IPS-NIHi7 (cell line): ENCODE measurements around the gene FAIM2.
"Not testable (repeated sequence)": the region's sequence is repeated elsewhere in the genome, so short reads cannot be mapped to it uniquely, and the experiment has no call there.

ENCODE experiments used
- DNase-seq: peaks from one replicate; pipeline ENCODE4 v3.0.0; 2012; ENCODE audit warnings: mixed read lengths; ENCODE audit errors: extremely low spot score

FAIM2 gene

DNA sequence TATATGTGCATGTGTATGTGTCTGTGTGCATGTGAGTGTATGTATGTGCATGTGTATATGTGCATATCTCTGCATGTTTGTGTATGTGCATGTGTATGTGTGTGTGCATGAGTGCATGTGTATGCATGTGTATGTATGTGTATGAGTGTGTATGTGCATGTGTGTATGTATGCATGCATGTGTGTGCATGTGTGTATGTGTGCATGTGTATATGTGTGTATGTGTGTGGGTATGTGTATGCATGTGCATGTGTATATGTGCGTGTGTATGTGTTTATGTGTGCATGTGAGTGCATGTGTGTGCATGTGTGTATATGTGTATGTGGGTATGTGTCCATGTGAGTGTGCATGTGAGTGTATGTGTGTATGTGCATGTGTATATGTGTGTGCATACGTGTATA lies 24.6 kb downstream of the FAIM2 start:
- DNase-seq = not testable (repeated sequence)

DNA sequence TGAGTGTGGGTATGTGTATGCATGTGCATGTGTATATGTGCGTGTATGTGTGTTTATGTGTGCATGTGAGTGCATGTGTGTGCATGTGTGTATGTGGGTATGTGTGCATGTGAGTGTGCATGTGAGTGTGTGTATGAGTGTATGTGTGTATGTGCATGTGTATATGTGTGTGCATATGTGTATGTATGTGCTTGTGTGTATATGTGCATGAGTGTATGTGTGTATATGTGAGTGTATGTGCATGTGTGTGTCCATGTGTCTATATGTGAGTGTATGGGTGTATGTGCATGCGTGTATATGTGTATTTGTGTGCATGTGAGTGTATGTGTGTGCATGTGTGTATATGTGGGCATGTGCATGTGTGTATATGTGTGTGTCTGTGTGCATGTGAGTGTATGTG lies 25.7 kb downstream of the FAIM2 start:
- no peak for DNase-seq

DNA sequence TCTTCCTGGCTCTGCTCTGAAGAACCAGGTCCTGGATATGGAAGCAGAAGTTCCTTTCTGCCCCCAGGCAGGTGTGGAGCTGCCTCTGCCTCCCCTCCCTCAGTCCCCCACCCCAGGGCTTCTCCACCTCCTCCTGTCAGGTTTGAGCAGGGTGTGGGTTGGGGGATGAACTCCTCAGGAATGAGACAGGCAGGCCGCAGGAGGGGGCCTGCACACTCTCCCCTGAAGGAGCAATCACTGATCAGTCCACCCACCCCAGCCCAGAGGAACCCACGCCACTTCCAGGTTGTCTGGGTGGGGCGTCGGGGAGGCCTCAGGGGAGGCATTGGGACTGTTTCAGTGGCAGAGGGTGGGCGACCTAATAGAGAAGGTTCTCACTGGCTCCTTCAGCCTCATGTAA lies 26.6 kb downstream of the FAIM2 start:
- no peak for DNase-seq

DNA sequence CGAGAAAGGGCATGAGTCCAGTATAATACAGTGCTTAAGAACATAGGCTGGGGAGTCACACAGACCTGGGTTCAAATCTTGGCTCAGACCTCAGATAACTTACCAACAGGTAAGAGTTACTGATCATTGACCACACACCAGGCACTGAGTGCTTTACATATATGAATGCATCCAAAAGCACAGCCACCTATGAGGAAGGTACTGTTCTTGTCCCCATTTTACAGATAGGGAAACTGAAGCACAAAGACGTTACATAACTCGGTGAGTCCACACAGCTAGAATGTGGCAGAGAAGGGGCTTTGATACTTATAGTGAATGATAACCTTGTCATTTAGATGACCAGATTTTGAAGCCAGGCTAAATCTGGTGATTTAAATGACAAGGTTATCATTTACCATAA lies 27.6 kb downstream of the FAIM2 start:
- DNase-seq = no peak

DNA sequence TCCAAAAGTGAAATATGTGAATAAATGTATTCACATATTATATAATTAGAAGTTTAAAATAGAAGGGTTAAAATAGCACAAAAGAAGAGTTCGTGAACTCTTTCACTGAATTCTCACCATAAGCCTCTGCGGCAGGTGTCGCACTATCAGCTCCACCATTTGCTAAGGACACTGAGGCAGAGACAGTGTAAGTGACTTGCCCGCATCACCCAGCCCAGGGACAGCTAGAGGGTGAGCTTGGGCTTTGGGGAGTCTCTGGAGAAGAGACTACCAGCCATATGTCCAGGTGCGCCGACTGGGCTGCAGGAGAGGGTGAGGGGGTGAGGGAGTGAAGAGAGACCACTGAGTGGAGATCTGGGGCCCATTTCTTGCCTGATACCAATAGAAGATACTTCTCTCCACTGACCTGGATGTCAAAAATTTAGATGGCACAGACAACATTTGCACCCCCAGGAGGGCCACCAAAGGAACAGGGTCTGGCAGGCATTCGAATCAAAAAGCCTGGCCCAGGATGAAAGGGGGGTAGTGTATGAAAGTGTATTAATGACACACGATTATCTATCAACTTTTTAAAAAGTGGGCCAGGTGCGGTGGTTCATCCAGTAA lies 28.5 kb downstream of the FAIM2 start:
- DNase-seq = no peak

DNA sequence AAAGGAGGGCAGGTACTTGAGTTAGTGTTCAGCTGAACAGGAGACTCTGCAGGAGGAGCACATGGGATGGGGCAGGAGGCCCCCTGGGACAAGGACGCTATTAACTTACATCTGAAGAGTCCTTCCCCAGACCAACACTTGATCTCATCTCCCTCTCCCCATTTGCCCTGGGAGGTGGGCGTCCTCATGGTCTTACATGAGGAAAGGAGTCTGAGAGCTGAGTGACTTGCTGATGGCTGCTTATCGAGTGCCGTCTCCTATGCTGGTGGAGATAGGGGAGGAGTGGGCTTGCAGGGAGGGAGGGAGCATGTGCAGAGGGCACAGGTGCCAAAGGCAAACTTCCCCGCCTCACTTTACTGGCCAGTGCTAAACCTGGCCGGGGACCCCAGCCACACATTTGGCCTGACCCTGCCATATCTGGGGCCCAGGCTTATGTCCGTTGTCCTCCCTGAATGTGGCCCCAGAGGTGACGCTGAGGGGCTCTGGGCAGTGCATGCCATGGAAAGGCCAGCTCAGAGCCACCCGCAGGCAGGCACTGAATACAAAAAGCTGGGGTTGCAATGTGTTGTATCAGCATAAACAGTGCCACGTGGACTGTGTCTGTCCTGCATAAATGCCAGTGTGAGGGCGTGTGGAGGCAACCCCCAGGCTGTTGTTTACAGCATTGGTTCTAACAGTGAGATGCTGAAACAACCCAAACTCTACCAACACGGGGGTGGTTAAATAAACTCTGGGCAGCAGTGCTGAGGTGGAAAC lies 29.4 kb downstream of the FAIM2 start:
- DNase-seq = no peak

DNA sequence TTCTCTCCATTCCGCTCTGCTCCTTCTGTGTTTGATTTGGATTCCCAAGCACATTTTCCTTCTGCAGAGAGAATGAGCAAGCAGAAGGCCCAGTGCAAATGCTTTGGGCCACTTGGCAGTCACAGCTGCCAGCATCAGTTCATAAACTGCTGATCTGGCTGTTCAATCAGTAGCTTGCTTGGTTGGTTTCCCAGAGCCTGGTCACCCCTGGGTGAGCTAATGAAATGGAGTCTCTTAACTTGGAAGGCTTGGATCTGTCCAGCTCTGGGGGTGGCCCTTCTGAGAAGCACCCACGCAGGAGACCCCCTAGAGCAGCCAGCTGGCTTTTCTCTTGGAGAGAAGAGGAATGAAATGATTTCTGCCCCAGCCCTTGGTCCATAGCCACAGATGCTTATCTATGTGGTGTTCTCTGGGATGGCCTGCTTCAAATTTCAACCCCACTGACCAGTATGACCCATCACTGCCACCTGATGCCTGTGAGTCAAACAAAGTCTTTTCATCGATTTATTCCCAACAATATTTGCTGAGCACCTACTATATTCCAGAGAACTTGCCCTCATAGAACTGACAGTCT lies 30.3 kb downstream of the FAIM2 start:
- DNase-seq = no peak

DNA sequence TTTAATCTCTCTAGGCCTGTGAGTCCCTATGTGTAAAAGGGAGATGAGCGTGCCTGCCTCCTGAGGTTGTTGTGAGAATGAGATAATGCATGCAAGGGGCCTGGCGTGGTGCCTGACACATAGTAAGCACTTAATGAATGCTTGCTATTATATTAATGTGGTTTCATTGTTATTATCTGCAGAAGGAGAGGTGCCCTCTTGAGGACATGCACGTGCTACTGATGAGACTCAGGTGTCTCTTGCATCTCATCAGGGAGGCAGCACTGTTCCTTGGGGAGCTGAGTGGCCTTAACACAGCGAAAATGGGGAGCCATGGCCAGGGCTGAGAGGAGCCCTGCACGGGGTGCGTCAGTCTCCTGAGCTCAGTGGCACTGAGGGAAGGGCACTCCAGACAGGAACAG lies 30.9 kb downstream of the FAIM2 start:
- no peak for DNase-seq

DNA sequence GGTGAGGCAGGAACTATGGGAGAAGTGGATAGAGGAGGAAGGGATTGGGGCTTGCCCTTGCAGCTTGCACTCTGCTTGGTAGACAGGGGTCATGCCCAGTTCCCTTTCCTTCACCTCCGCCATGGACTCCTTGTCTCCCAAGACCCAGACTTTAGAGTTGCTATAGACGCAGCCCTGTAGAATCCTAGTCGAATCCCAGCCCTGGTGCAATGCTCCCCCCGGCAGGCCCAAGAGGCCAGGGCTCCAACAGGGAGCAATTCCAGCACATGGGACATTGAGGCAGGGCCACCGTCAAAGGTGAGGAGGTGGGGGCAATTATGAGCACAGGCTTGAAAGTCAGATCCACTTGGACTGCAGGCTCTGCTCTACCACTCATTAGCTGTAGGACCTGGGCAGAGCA lies 31.3 kb downstream of the FAIM2 start:
- DNase-seq = no peak

DNA sequence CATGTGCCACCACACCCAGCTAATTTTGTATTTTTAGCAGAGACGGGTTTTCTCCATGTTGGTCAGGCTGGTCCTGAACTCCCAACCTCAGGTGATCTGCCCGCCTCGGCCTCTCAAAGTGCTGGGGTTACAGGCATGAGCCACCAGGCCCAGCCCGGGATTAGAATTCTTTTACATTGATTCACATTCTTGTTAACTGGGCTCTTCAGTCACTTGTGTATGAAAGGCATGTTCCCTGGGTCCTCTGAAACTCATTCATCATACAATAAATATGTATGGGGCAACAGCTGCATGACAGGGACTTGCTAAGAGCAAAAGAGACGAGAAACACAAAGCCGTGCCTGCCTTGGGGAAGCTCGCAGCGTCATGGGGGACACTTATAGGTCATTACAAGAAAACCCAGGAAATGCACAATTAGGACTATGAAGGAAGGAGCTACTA lies 31.9 kb downstream of the FAIM2 start:
- DNase-seq = not testable (repeated sequence)

DNA sequence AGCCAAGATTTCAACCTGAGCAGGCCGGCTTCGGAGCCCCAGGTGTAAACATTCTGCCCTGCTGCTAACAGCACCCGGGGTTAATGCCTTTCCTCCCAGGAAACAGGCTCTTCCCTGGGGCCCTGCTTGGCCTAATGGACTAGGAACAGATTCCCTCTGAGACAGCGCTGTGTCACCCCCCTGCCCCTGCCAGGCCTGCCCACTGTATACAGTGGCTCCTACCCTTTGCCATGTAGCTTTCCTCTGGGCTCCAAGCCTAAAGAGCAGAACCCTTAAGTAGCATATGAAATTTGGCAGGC lies 32.5 kb downstream of the FAIM2 start:
- DNase-seq = no peak

DNA sequence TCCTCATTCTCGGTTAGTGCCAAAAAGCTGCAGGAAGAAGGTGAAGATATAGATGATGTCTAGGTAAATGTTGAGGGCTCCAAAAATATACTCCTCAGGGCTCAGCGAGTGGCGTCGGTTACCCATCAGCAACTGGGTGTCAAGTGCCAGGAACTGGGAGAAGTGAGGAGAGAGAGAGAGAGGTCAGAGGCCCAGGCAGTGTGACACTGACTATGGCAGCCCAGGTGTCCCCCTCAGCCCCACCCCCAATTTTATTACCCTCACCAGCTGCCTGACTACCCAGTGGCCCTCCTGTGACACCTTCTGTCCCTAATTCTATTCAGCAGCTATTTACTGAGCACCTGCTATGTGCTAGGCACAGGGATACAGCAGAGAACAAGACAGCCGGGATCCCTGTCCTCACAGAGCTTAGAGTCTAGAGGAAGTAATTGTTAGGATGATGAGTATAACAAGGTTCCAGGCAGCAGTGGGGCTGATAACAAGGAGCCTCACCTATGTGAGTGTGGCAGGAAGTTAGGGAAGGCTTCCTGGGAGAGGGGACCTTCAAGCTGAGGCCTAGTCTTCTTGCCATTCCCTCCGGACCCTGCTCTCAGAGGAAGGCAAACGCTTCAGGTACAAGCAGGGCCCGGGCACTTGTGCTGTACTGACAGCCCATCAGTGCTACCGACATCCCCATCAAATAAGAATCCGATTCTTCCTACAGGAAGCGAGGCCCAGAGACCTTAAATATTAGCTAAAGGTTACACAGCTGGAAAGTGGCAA lies 33.0 kb downstream of the FAIM2 start:
- DNase-seq = no peak

DNA sequence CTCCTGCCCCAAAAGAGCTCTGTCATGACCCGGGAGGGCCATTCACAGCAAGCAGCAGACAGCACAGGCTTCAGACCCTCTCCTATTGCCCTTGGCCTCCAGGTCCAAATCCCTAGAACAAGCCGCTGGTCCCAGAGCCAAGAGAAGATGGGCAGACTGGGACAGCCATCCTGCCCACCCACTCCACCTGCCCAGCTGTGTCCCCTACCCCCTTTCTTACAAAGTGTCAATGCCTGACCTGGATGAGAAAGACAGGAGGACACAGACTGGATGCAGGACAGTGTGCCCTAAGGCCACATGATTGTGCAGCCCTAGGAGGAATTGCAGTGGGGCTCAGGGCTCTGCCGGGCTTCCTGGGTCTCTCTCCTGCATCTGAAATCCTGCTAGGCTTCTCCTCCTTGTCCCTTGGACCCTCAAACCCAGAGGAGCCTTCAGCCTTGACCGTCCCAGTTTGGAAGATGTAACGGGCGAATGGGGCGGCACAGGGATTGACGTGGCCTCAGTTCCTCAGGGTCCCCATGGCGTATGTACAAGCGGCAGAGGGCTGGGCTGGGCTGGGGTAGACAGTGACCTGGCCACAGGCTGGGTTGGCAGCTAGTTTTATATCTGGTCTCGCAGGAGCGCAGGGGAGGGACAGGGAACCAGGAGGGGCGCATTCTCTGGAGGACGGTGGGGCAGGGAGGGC lies 33.7 kb downstream of the FAIM2 start:
- DNase-seq = no peak

DNA sequence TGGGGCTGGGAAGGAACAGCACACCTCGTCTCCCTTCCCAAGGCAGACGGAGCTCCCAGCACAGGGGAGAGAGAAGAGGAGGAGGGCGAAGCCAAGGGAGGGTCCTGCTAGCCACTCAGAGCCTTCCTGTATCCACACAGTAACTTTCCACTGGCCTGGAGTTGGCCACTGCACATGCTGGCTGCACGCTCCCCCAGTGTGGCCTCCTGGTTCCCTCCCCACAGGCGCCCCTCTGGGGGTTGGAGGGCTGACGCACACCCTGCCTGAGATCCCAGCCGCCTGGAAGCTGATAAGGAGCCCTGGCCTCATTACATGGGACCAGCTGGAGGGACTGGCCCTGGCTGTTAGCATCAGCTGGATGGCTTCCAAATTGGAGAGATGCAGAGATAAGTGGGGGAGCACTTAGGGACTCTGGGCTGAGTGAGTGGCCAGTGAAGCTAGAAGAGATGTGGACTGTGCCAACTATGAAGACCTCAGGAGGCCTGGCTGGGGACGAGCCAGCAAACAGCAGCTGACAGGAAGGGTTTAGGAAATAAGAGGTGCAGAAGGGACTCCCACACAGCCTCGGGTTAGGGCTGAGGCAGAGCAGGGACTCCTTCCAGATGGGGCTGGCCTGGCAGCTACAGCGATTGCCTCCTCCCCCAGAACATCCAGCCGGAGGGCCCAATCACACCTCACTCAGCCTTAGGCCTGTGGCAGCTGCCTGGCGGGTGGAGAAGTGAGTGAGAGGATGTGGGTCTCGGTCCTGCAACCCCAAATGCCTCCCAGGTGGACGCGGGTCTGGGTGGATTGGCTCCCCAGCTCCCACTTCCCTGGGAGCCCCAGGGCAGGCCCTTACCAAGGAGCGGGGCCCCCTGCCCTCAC lies 34.5 kb downstream of the FAIM2 start:
- DNase-seq = peak; percentile 39

DNA sequence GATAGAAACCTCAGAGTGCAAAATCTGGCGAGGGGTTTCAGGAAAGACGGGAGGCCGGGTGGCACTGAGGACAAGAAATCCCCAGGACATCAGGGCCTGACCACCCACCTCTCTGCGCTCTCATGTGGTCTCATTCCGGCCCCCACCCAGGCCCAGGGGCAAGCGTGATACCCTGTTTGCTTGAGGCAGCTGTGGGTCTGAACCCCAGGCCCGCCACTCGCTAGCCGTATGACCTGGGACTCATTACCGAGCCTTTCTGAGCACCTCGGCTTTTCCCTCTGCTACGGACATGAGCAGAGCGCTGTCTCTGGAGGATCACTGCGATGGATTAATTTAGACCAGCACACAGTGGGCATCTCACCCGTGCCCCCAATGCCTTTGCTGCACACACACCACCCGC lies 35.3 kb downstream of the FAIM2 start:
- DNase-seq = no peak

DNA sequence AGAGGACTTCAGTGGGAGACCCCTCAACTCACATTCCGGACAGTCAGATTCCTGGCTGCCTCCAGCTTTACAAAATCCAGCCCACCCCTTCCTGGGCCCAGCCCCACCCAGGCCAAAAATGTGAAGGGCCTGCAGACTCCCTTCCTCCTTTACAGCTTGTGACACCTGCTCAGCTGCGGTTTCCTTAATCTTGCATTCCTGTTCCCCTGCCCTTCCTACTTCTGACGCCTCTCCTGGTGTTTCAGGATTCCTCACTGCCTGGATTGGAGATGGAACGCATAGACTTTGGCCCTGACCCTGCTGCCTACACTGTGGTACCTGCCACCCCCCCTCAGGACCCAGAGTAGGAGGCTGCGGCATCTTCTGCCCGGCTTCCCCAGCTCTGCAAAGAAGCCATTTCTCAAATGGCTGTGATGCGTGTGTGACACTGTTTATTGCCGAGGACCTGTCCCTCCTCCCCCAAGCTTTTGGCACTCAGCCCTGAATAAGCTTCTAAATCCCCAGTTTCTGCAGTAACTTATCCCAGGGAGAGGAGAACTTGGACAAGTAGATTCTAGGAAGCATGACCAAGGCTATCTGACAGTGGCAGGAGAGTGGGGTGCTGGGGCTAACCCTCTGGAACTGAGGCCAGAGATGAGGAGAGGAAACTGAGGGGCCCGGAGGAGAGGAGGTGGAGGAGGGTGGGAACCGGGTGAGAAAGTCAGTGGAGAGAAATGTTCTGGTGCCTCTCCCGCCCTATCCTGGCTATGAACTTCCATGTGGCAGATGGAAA lies 35.9 kb downstream of the FAIM2 start:
- peak; percentile 9 for DNase-seq

DNA sequence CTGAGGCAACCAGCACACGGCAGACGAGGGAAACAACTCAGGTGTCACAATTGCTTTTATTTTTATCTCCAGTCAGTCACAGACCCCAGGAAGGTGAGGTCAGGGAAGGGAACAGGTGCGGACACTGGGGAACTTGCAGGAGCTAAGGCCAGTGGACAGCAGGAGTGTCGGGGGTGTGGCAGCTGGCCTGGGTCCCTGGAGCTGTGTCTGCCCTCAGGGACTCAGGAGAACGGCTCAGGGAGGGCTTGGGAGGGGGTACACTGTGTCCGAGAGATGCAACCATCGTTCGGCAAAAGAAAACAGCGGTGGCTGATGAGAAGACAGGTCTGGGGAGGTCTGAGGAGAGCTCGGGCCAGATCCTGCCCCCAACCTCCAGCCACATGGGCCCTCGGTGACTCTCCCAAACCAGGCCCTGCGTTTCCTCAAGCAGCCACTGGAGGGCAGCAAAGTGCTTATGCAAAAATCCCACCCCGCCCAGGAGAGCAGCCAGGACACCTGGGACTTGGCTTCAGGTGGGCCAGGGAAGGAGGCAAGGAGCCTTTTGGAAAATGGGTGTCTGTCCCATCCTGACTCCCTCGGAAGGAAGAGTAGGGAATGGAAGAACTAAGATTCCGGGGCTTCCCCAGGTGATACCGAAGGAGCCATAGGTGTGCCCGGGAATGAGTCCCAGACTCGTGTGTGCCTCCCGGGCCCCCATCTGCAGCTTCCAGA lies 36.7 kb downstream of the FAIM2 start:
- peak; percentile 97 for DNase-seq

DNA sequence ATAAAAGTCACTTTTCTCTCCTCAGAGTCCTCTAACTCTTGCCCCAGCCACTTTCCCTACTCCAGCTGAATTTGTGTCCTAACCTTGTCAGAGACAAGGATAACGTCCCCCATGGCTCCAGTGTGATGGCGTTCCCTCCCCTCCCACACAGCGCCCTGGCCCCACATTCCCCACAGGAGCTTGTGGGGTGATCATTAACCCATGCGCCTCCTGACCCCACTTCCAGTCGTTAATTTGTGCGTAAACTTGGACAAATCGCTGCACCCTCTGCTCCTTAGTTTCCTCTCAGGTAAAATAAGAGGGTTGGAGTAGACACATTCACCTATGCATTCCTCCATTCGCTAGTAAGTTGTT lies 37.9 kb downstream of the FAIM2 start:
- no peak for DNase-seq

DNA sequence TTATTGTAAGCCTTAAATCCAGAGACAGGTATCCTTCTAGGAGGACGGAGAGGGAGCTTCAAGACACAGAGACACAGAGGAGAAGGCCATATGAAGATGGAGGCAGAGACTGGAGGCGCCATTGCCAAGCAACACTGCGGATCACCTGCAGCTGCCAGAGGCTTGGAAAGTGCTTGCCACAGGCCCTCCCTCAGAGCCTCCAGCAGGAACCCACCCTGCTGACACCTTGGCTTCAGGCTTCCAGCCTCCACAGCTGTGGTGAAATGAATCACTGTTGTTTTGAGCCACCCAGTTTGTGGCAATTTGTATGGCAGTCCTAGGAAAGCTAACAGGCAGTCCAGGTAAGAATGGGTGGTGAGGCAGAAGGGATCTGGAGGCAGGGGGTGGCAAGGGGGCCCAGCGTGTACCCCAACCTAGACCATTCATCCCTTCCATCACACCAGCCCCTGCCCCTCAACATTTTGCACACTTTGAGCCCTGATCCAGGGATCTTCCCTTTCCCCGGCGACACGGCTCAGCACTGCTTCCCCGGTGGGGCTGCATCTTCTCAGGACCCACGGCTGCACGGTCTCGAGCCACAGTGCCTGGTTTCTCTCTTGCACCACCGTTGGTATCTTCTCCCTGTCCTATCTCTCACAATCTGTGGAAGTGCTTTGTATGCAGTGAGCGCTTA lies 38.5 kb downstream of the FAIM2 start:
- DNase-seq = no peak

DNA sequence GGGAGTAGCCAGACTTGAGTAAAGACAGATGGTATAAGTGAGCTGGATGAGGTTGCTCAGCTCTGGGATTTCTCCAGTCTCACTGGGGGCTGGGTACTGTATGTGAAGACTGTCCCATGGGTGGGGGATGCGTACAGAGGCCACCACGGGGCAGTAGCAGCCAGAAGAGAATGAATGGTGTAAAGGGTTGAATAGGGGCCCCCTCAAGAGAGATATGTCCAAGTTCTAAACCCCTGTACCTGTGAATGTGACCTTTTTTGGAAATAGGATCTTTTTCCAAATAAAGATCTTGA lies 39.0 kb downstream of the FAIM2 start:
- DNase-seq = no peak
